AG04450 (cell line): ENCODE measurements around the gene PDIA5. TPM values are rescaled to one million over a fixed set of nuclear protein-coding genes. Genes with fewer than 3 reads are reported as not detected.

Experiments used
- CTCF ChIA-PET: fragments of 300-600, 350-600 bp; formaldehyde crosslinking; extraction: SDS; loops from one replicate; lab custom pipeline; 2022; ENCODE audit warnings: antibody characterized with exemption, inconsistent platforms; lab: Charles Lee
- POLR2A ChIA-PET: fragments of 350-600 bp; formaldehyde crosslinking; extraction: SDS; loops from one replicate; lab custom pipeline; 2021; ENCODE audit warnings: antibody characterized with exemption, inconsistent platforms; lab: Yijun Ruan, JAX
- DNase-seq: peaks from one replicate; pipeline ENCODE4 v3.0.0-alpha.2; 2011; ENCODE audit warnings: low read depth, low spot score
- H3K27ac ChIP-seq: one replicate; pipeline ENCODE4 v1.5.1; 2012; ENCODE audit warnings: low read depth, low read length, control low read depth
- H3K27me3 ChIP-seq: one replicate; pipeline ENCODE4 v1.6.0; 2012; ENCODE audit warnings: low read length; ENCODE audit not compliant: control insufficient read depth, insufficient read depth
- H3K4me3 ChIP-seq: 2 replicates; pipeline ENCODE4 v1.5.1; 2011; ENCODE audit warnings: mild to moderate bottlenecking, low read depth, low read length, control low read depth
- H3K9me3 ChIP-seq: 2 replicates; pipeline ENCODE4 v1.5.1; 2012; ENCODE audit warnings: low read length; ENCODE audit not compliant: control insufficient read depth, insufficient read depth
- polyA plus RNA-seq: library from polyadenylated mRNA; depleted of rRNA; stranded (reverse); fragments of >200 nt; gene quantifications from 2 replicates; pipeline ENCODE4 v1.2.3, GENCODE V29; 2011
- TF ChIP-seq, protein P1 (sequence below): IDR thresholded peaks from 2 replicates; pipeline ENCODE4 v1.5.1; 2011; ENCODE audit warnings: low read depth, low read length, control low read depth, inconsistent platforms

Gene PDIA5
- polyA plus RNA-seq, 1 experiment = 33.1 TPM

GRCh38 chr3:123061856-123062255, 5.0 kb upstream of the PDIA5 start:
- H3K9me3 ChIP-seq = no peaks in the 10 kb centered on the region; the same call in 1 of the 2 replicates
- H3K27me3 ChIP-seq = peaks cover 11% of the 10 kb centered on the region
- TF ChIP-seq, protein P1, sequence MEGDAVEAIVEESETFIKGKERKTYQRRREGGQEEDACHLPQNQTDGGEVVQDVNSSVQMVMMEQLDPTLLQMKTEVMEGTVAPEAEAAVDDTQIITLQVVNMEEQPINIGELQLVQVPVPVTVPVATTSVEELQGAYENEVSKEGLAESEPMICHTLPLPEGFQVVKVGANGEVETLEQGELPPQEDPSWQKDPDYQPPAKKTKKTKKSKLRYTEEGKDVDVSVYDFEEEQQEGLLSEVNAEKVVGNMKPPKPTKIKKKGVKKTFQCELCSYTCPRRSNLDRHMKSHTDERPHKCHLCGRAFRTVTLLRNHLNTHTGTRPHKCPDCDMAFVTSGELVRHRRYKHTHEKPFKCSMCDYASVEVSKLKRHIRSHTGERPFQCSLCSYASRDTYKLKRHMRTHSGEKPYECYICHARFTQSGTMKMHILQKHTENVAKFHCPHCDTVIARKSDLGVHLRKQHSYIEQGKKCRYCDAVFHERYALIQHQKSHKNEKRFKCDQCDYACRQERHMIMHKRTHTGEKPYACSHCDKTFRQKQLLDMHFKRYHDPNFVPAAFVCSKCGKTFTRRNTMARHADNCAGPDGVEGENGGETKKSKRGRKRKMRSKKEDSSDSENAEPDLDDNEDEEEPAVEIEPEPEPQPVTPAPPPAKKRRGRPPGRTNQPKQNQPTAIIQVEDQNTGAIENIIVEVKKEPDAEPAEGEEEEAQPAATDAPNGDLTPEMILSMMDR = no peak
- DNase-seq = no peak
- H3K27ac ChIP-seq = no peak overlapping the region
- ChIA-PET POLR2A (no interaction called here), CTCF (no interaction called here)
- H3K4me3 ChIP-seq = no peak overlapping the region

DNA sequence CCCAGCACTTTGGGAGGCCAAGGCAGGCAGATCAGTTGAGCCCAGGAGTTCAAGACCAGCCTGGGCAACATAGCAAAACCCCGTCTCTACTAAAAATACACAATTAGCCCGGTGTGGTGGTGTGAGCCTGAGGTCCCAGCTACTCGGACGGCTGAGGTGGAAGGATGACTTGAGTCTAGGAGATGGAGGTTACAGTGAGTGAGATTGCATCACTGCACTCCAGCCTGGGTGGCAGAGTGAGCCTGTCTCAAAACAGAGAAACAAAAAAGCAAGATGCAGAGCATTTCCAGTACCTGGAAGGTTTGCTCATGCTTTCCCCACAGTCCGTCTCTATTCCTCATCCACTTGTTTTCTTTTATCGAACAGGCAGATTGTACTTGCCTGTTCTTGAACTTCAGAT, 3.8 kb upstream of the PDIA5 start:
- ChIA-PET POLR2A (no interaction called here), CTCF (interaction anchor here (0.9 kb wide), 1 partner anchor 36 kb away, joined by 8 read pairs; the partner anchor contains the start of gene SEMA5B)
- peaks cover 11% of the 10 kb centered on the region for H3K27me3 ChIP-seq
- H3K9me3 ChIP-seq = no peaks in the 10 kb centered on the region; the same call in 1 of the 2 replicates
- no peak for DNase-seq
- no peak overlapping the region for H3K27ac ChIP-seq
- H3K4me3 ChIP-seq = no peak overlapping the region
- TF ChIP-seq, protein P1 = no peak

DNA sequence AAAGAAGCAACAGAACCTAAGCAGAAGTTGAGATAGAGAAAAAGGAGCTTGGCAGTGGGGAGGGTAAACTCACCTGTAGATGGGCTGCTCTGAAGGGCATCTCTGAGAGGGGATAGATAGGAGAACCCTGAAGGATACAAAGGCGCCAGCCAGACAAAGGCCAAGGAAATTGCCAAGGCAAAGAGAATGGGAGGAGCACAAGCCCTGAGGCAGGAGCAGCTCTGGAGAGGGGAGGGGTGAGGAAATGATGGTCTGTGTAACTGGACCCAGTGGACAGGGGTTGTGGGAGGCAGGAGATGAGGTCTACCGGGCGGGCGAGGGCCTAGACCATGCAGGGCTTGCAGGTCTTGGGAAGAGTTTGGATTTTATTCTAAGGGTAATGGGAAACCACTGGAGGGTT, 2.3 kb upstream of the PDIA5 start:
- Histone ChIP-seq H3K27ac (no peak overlapping the region), H3K4me3 (no peak overlapping the region), H3K27me3 (peaks cover 9% of the 10 kb centered on the region), H3K9me3 (no peaks in the 10 kb centered on the region; the same call in 1 of the 2 replicates)
- ChIA-PET POLR2A (no interaction called here), CTCF (no interaction called here)
- TF ChIP-seq, protein P1 = no peak
- no peak for DNase-seq

DNA sequence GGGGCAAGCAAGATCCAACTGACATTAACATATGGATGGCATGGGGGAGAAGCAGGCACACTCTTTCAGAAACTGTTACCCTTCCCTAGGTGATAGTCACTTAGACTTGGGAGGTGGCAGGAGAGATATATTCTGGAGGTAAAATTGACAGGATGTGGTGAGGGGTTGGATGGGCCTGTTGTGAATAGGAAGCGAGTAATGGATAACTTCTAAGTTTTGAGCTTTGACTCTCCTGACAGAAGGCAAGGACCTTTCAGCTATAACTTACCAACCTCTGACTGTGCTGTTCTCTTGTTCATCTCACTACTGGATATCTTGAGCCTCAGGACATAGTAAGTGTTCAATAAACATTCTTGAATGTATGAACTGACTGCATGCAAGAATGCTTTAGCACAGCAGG, 1.9 kb upstream of the PDIA5 start:
- Histone ChIP-seq H3K9me3 (no peaks in the 10 kb centered on the region; the same call in 1 of the 2 replicates), H3K27ac (no peak overlapping the region), H3K27me3 (peaks cover 9% of the 10 kb centered on the region), H3K4me3 (no peak overlapping the region)
- ChIA-PET POLR2A (no interaction called here), CTCF (no interaction called here)
- TF ChIP-seq, protein P1 = no peak
- DNase-seq = no peak

DNA sequence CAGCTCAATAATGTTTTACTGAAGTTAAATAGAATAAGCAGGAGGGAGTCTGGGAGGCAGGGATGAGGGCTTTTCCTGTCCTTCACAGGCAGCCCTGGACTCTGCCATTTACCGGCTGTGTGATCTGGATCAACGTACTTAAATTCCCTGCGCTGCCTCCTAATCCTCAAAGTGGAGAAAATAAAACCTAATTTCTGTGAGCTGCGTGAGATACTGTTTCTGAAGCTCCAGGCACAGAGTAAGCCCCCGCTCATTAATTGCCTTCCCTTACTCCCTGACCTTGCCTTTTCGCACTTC, 278 bp upstream of the PDIA5 start:
- no peak for DNase-seq
- Histone ChIP-seq H3K27ac (no peak overlapping the region), H3K9me3 (no peaks in the 10 kb centered on the region; the same call in 1 of the 2 replicates), H3K27me3 (peaks cover 3% of the 10 kb centered on the region), H3K4me3 (peak overlapping the region; percentile 95)
- TF ChIP-seq, protein P1 = no peak
- POLR2A ChIA-PET = interaction anchor here (0.6 to 1.6 kb wide), 3 partner anchors 14 to 324 kb away, joined by 3 to 7 read pairs (median 3); no protein-coding TSS in a partner anchor
- CTCF ChIA-PET = interaction anchor here (0.6 to 1.7 kb wide), 5 partner anchors 19 to 525 kb away, joined by 3 to 7 read pairs (median 4); no protein-coding TSS in a partner anchor
